K562 (cell line): ENCODE data around the gene FAM20C. TPM values are rescaled to one million over a fixed set of nuclear protein-coding genes. Genes with fewer than 3 reads are reported as not detected.

ENCODE experiments used
- ATAC-seq: fragments of 200-7000 bp; cut with Tn5 transposase; 3 replicates; pipeline ENCODE4 v1.9.1; 2020; ENCODE audit warnings: moderate library complexity
- BruUV-seq: library from RNA; stranded (reverse); fragments of 400-500 nt; replicated peaks from 2 replicates; lab custom pipeline; 2021; lab: Mats Ljungman, UMichigan
- CTCF ChIA-PET: fragments of 300-600 bp; formaldehyde crosslinking; extraction: SDS; loops from one replicate; lab custom pipeline; 2021; ENCODE audit warnings: low intra/inter-chr PET ratio; lab: Yijun Ruan, JAX
- POLR2A ChIA-PET: fragments of 300-600, 350-650 bp; sonication (Branson Sonifier 250); formaldehyde crosslinking; extraction: SDS; loops from one replicate; lab custom pipeline; 2021; ENCODE audit warnings: antibody characterized with exemption, inconsistent platforms; lab: Yijun Ruan, JAX
- DNase-seq, 4 experiments: peaks; one replicate each; pipeline versions ENCODE4 v3.0.0 to v3.0.0-alpha.2; 2011 to 2018; ENCODE audit warnings: low spot score in 3 of 4, mixed read lengths in 3 of 4; ENCODE audit errors: extremely low read depth in 1 of 4
- FAIRE-seq: peaks from 2 replicates; lab custom pipeline; 2011; peaks lifted over from hg19 to GRCh38; lab: Jason Lieb, UNC
- H2AFZ ChIP-seq: 2 replicates; pipeline ENCODE4 v1.6.0; 2011; ENCODE audit warnings: low read depth, low read length, control low read depth, inconsistent platforms
- H3K27ac ChIP-seq: fragments of 200-600 bp; 3 replicates; pipeline ENCODE4 v1.8.0; 2011; ENCODE audit warnings: low read depth, mild to moderate bottlenecking, control low read depth, inconsistent platforms, low read length, moderate library complexity, mixed read lengths; ENCODE audit errors: extremely low read depth
- H3K27me3 ChIP-seq, 2 experiments: fragments of 300-600 bp in 1 of 2; 2 replicates in 1 of 2; 3 replicates in 1 of 2; pipeline versions ENCODE4 v1.6.0 to v1.8.0; 2011; ENCODE audit warnings: inconsistent platforms in 2 of 2, low read length in 2 of 2, mild to moderate bottlenecking in 1 of 2, mixed read lengths in 1 of 2, moderate library complexity in 1 of 2; ENCODE audit not compliant: control insufficient read depth in 2 of 2, insufficient read depth in 2 of 2
- H3K36me3 ChIP-seq: fragments of 300-600 bp; 3 replicates; pipeline ENCODE4 v1.8.0; 2011; ENCODE audit warnings: mild to moderate bottlenecking, low read length, inconsistent platforms; ENCODE audit not compliant: control insufficient read depth, insufficient read depth
- H3K4me1 ChIP-seq, 2 experiments: fragments of 200-600 bp in 1 of 2; replicated peaks in 1 of 2; 2 replicates in 1 of 2; 3 replicates in 1 of 2; pipeline versions ENCODE4 v1.5.1 to v1.8.0; 2011; ENCODE audit warnings: inconsistent platforms in 2 of 2, low read length in 2 of 2, mild to moderate bottlenecking in 1 of 2, mixed read lengths in 1 of 2, moderate library complexity in 1 of 2; ENCODE audit not compliant: control insufficient read depth in 2 of 2, insufficient read depth in 2 of 2
- H3K4me2 ChIP-seq: 2 replicates; pipeline ENCODE4 v1.6.1; 2011; ENCODE audit warnings: low read length, control low read depth, inconsistent platforms, mixed read lengths; ENCODE audit not compliant: insufficient read depth
- H3K4me3 ChIP-seq: fragments of 200-600 bp; sonication (generic), shearing (Covaris generic); 2 replicates; pipeline ENCODE4 v1.5.1; 2016; ENCODE audit warnings: control low read depth, inconsistent platforms
- H3K79me2 ChIP-seq: fragments of 200-600 bp; 3 replicates; pipeline ENCODE4 v1.8.0; 2011; ENCODE audit warnings: low read length, inconsistent platforms; ENCODE audit not compliant: control insufficient read depth, insufficient read depth
- H3K9ac ChIP-seq, 2 experiments: 2 replicates each; pipeline versions ENCODE4 v1.6.0 to v1.6.1; 2011; ENCODE audit warnings: low read depth in 2 of 2, low read length in 2 of 2, control low read depth in 1 of 2, inconsistent platforms in 1 of 2, mild to moderate bottlenecking in 1 of 2, mixed read lengths in 1 of 2; ENCODE audit not compliant: insufficient read depth in 1 of 2
- H3K9me1 ChIP-seq: one replicate; pipeline ENCODE4 v1.6.0; 2011; ENCODE audit warnings: inconsistent platforms, mild to moderate bottlenecking, low read length, moderate library complexity; ENCODE audit not compliant: control insufficient read depth, insufficient read depth
- H3K9me3 ChIP-seq: replicated peaks from 2 replicates; pipeline ENCODE4 v1.5.1; 2011; ENCODE audit warnings: low read depth, low read length, inconsistent platforms; ENCODE audit not compliant: control insufficient read depth, insufficient read depth
- H4K20me1 ChIP-seq: replicated peaks from 2 replicates; pipeline ENCODE4 v1.6.1; 2011; ENCODE audit warnings: low read length, inconsistent platforms, mixed read lengths; ENCODE audit not compliant: control insufficient read depth, insufficient read depth
- CEBPZ ChIP-seq: fragments of 150-350 bp; IDR thresholded peaks from 2 replicates; pipeline ENCODE4 v1.6.1; 2014; ENCODE audit warnings: low read depth, mild to moderate bottlenecking, low read length, borderline replicate concordance
- EGR1 ChIP-seq: fragments of 450-650 bp; conservative IDR thresholded peaks from 2 replicates; pipeline ENCODE4 v1.6.1; 2017; ENCODE audit warnings: mild to moderate bottlenecking
- GMEB1 ChIP-seq: fragments of 250-450 bp; sonication (Bioruptor Pico); IDR thresholded peaks from 2 replicates; pipeline ENCODE4 v1.4.0; 2020; ENCODE audit warnings: mild to moderate bottlenecking
- HDAC6 ChIP-seq: IDR thresholded peaks from 2 replicates; pipeline ENCODE4 v1.6.1; 2012; ENCODE audit warnings: low read depth, mild to moderate bottlenecking, control low read depth, inconsistent platforms, low read length, moderate library complexity
- MXI1 ChIP-seq: IDR thresholded peaks from 2 replicates; pipeline ENCODE4 v1.6.1; 2011; ENCODE audit warnings: low read depth, mild to moderate bottlenecking, improper control_type of control experiment, low read length
- TAF1 ChIP-seq: IDR thresholded peaks from 2 replicates; pipeline ENCODE4 v1.6.1; 2011; ENCODE audit warnings: mild to moderate bottlenecking, low read length, moderate library complexity; ENCODE audit not compliant: insufficient read depth, control insufficient read depth, severe bottlenecking; ENCODE audit errors: extremely low read depth
- TBP ChIP-seq: optimal IDR thresholded peaks from 2 replicates; pipeline ENCODE3; 2011; ENCODE audit warnings: low read depth, low read length, improper control_type of control experiment
- ZNF282 ChIP-seq: sonication (generic); formaldehyde crosslinking; IDR thresholded peaks from 2 replicates; pipeline ENCODE4 v1.8.1; 2023; ENCODE audit warnings: missing genetic modification reagents
- WGBS: fragments of 100-300 bp; shearing (Covaris generic); methylation state at CpG from one replicate; pipeline ENCODE4 v1.1.6; 2016; ENCODE audit warnings: low coverage, mixed read lengths; ENCODE audit not compliant: insufficient coverage; ENCODE audit errors: missing lambda C conversion rate; 5-methylcytosine and 5-hydroxymethylcytosine counted together
- in situ Hi-C: fragments of 300-500 bp; cut with MboI; formaldehyde crosslinking; loops from 4 replicates; pipeline ENCODE4 v1.15.0; 2018; ENCODE audit warnings: inconsistent platforms, mixed read lengths
- intact Hi-C: fragments of 100-400 bp; cut with micrococcal nuclease; formaldehyde crosslinking; loops from 2 replicates; pipeline ENCODE4 v1.14.2; 2022
- polyA plus RNA-seq, 8 experiments: library from polyadenylated mRNA; depleted of rRNA in 4 of 8; stranded (reverse) in 5 of 8; unstranded in 3 of 8; fragments of >200 nt; fragmentation: Nextera tagmentation in 2 of 8; fragmentation: Illumina TruSeq in 1 of 8; extraction: Ambion mirVana in 2 of 8; extraction: Trizol in 1 of 8; gene quantifications; 2 replicates each; pipeline versions ENCODE4 v1.2.1 to v1.2.3, GENCODE V29; 2011 to 2014; ENCODE audit warnings: inconsistent platforms in 1 of 8, missing spikeins in 1 of 8
- total RNA-seq, 7 experiments: library from RNA; depleted of rRNA in 6 of 7; stranded (reverse); fragments of >200 nt in 6 of 7; fragmentation: Illumina TruSeq in 2 of 7; extraction: Trizol in 2 of 7; gene quantifications; 2 replicates each; pipeline versions ENCODE4 v1.2.1 to v1.2.3, GENCODE V29; 2011 to 2021; ENCODE audit warnings: low replicate concordance in 1 of 7

FAM20C gene
- total and polyA plus RNA-seq, 9 of the 15 experiments (the other 6 are each of a cell fraction or from before 2014, with no cell fraction given) = 0.09 TPM; not detected in 8

GRCh38 chr7:270351-270983, 78.1 kb downstream of the FAM20C start:
- H3K27me3 ChIP-seq = peaks cover 3 to 36% of the 10 kb centered on the region in 2 experiments; a peak in 3 of 5 replicates
- no peak overlapping the region for H3K4me2 ChIP-seq
- no peak overlapping the region for H2AFZ ChIP-seq
- in situ Hi-C loops = no loop called here
- H3K9me1 ChIP-seq = no peaks in the 10 kb centered on the region
- H3K4me3 ChIP-seq = no peak overlapping the region
- DNase-seq (no peak), FAIRE-seq (no peak), ATAC-seq (no peak)
- H3K27ac ChIP-seq = no peak overlapping the region
- BruUV-seq = no TSS peak
- H3K36me3 ChIP-seq = no peaks in the 10 kb centered on the region
- H4K20me1 ChIP-seq = no peaks in the 10 kb centered on the region
- H3K9ac ChIP-seq = 0 out of 4 replicates have a peak overlapping the region, but pooled peaks of 1 of the 2 experiments have one; percentile 0
- H3K79me2 ChIP-seq = no peaks in the 10 kb centered on the region
- ChIA-PET POLR2A (no interaction called here), CTCF (no interaction called here)
- peaks cover 0 to 17% of the 10 kb centered on the region in 2 experiments; a peak in 2 of 5 replicates for H3K4me1 ChIP-seq
- WGBS = 0% methylated on average over 11 of the region's 11 CpGs
- H3K9me3 ChIP-seq = 0 out of 2 replicates have a peak, but pooled peaks cover 2% of the 10 kb centered on the region
- intact Hi-C loops = no loop called here
- no peak for TF ChIP-seq TAF1
- no peak for TF ChIP-seq TBP
- no peak for TF ChIP-seq ZNF282
- no peak for TF ChIP-seq EGR1
- TF ChIP-seq GMEB1 (CRISPR knock-in tag) = no peak
- no peak for TF ChIP-seq HDAC6
- no peak for TF ChIP-seq CEBPZ
- TF ChIP-seq MXI1 = no peak
